ENCODE data around the gene CUL9. TPM values are rescaled to one million over a fixed set of nuclear protein-coding genes. Genes with fewer than 3 reads are reported as not detected.
"Not testable (repeated sequence)": the region's sequence is repeated elsewhere in the genome, so short reads cannot be mapped to it uniquely, and the experiment has no call there.

CUL9 gene
- 10 to 100 TPM in 10 of 12 donors, 1 to 10 TPM in 1, not detected in 1; 6.9 to 40.8 (median 14.7) TPM for polyA plus RNA-seq (ENCODE audit: insufficient read length in 12 of 12)
- long read RNA-seq, donor 1, partial matches to known transcripts = 242 of 657 reads
- long read RNA-seq, donor 1, other reads (novel, unspliced or antisense) = 414 of 657 reads
- long read RNA-seq, donor 2 = 0 reads
- long read RNA-seq, donor 3, partial matches to known transcripts = 0 of 1 reads
- long read RNA-seq, donor 3, other reads (novel, unspliced or antisense) = 0 of 1 reads
- long read RNA-seq, donor 4 = 0 reads
- long read RNA-seq, donor 5, partial matches to known transcripts = 61 of 174 reads
- long read RNA-seq, donor 5, other reads (novel, unspliced or antisense) = 113 of 174 reads
- long read RNA-seq, donor 6, partial matches to known transcripts = 0 of 1 reads
- long read RNA-seq, donor 6, other reads (novel, unspliced or antisense) = 0 of 1 reads
- long read RNA-seq, donor 7 = 0 reads
- long read RNA-seq, donor 8, partial matches to known transcripts = 31 of 86 reads
- long read RNA-seq, donor 8, other reads (novel, unspliced or antisense) = 54 of 86 reads
- long read RNA-seq, donor 9 = 0 reads
- long read RNA-seq, donor 10 = 0 reads
- long read RNA-seq, donor 11 = 0 reads

DNA sequence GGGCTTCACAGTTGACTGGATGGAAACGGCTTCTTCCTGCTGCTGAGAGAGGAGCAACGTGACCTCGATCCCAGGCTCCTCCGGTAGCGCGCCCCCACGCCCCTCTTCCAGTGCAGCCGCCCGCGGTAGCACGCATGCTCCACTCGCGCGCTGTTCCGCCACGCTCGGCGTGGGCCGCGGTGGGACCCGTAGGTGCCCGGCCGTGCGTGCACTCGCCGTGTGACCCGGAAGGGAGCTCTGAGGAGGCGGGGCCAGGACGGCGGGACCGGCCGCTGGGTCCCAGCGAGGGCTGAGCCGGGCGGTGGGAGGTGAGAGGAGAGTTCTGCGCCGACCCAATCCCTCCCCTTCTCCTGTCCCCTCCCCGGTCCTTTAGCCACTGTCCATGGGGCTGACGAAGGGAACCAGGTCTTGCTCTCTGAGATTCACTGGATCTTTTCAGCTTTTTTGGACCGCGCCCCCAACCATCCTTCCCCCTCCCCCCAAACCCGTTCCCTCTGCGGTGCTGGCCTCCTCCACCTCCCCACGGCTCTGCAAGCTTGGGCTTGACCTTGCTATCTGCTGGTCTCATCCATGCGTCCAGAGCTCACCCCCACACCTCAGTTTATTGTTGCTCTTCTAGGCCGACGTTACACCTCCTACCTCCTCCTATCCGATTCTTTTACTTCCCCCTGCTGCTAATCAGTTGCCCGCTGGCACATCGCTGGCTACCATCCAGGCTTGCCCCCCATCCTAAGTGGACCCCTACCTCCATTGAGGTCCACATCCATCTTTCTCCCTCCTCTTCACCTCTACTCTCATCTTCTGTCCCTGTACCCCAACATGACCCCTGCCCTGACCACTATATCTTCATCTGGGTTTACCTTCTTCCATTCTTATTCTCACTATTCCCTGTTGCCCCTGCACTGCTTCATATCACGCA is at the start of gene CUL9:
TSS of gene CUL9 (plus strand) at position 255 of the 919 bp plus-strand sequence. CDS start 2,115 bp downstream, outside the sequence.
- DNase-seq = peak; percentile 83

DNA sequence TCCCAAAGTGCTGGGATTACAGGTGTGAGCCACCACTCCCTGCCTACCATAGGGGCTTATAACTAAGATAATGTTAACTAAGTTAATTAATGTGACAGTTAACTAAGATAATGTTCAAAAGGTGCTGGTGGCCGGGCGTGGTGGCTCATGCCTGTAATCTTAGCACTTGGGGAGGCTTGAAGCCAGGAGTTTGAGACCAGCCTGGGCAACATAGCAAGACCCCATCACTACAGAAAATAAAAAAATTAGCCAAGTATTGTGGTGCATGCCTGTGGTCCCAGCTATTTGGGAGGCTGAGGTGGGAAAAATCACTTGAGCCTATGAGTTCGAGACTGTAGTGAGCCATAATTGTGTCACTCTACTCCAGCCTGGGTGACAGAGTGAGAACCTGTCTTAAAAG is 43.7 kb upstream of the CUL9 start:
- DNase-seq = no peak

- DNase-seq = not testable (repeated sequence)
Measured at GRCh38 chr6:43139973-43140372, 42.0 kb upstream of the CUL9 start.

- no peak for DNase-seq
Measured at GRCh38 chr6:43141644-43142043, 40.4 kb upstream of the CUL9 start.

DNA sequence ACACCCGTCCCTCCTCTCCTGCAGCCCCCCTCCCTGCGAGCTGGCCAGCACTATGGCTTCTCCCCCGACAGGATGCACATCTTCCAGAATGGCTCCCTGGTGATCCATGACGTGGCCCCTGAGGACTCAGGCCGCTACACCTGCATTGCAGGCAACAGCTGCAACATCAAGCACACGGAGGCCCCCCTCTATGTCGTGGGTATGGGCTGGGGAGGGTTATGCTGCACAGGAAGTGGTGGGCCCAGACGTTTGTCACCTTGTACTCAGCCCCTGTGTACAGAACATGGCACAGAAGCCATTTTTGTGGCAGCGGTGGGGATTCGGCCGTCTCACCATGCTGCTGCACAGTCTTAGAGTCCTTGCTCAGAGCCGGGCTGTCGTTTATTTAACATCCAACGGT is 39.9 kb upstream of the CUL9 start:
- no peak for DNase-seq

DNA sequence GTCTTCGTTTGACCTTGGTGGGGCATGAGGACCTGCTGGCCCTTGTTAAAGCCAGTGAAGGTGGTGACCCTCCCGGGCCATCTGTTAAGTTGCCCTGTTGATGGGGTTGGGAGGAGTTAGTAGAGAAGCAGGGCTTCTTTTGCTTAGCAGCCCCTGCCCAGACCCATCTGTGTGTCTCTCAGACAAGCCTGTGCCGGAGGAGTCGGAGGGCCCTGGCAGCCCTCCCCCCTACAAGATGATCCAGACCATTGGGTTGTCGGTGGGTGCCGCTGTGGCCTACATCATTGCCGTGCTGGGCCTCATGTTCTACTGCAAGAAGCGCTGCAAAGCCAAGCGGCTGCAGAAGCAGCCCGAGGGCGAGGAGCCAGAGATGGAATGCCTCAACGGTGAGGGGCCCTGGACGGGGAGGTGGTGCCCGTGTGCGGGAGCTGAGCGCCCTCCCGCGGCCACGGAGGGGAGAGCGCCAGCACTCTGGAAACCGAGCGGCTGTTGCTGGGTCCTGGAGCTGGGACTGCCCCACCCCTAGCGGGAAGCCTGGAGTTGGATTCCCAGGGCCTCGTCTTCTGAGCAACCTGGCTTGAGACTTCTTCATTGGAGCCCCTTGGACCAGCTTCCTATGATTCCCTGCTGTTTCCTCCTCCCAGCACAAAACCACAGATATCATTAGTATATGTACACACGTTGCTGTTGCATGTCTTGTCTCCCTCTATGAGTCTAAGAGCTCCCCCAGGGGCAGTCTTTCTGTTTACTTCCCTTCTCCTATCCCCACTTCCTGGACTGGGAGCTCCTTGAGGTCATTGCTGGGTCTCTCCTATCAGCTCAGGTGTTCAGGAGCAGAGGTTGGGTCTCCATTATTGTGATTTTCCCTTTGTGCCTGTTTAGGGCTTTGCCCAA is 38.5 kb upstream of the CUL9 start:
- DNase-seq = peak; percentile 96

GRCh38 chr6:43144879-43145278 is 37.1 kb upstream of the CUL9 start:
- DNase-seq = no peak

- DNase-seq = no peak
Measured at GRCh38 chr6:43146261-43146660, 35.7 kb upstream of the CUL9 start.

- DNase-seq = no peak
Measured at GRCh38 chr6:43146709-43147688, 35.0 kb upstream of the CUL9 start.

GRCh38 chr6:43147691-43148477 is 34.1 kb upstream of the CUL9 start:
- DNase-seq = no peak

DNA sequence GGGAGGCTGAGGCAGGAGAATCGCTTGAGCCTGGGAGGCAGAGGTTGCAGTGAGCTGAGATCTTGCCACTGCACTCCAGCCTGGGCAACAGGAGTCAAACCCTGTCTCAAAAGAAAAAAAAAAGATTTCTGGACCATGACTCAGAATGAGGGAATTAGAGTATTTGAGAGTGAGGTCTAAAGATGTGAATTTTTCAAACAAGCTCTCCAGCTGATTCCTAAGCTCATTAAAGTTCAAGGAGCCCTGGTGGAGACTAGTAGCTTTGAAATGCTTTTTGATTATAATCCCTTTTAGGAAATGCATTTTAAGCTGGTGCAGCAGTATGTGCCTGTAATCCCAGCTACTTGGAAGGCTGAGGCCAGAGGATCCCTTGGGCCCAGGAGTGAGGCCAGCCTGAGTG is 32.7 kb upstream of the CUL9 start:
- DNase-seq = no peak

- no peak for DNase-seq
Measured at GRCh38 chr6:43150051-43150751, 31.8 kb upstream of the CUL9 start.

- no peak for DNase-seq
Measured at GRCh38 chr6:43159599-43159998, 22.4 kb upstream of the CUL9 start.

DNA sequence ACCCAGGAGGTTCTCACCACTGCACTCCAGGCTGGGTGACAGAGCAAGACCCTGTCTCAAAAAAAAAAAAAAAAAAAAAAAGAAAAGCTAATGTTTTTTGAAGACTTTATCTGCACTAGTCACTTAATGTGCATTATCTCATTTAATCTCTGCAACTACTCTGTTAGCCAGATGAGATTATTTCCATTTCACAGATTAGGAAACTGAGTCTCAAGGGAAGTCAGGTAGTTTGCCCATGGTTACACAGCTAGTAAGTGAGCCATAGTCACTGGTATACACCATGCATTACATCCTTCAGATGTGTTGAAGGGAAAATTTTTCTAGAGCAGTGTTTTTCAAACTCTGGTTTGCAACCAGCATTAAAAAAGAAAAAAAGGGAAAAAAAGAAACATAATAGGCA is 18.1 kb upstream of the CUL9 start:
- DNase-seq = no peak

DNA sequence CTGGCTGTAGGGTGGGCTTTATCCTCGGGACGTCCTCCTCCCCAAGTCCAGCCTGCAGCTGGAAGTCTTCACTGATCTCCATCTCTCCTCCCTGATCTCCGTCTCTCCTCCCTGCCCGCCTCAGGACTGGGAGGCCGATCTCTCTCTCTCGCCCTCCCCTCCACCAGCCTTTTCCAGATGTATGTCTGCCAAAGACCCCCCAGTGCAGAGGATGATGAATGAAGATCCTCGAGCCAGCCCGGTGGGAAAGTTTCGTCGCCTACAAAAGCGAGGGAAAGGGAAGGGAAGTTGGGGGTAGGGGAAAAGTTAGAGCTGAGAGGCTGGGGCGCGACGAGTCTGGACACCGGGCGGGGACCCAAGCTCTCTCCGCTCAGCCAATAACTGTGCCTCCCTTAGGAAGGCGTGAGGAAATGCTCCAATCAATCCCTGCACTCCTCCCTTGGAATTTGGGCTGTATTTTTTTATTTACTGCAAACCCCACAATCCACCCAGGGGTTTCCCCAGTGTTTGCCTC is 11.5 kb upstream of the CUL9 start:
- DNase-seq = peak; percentile 93

DNA sequence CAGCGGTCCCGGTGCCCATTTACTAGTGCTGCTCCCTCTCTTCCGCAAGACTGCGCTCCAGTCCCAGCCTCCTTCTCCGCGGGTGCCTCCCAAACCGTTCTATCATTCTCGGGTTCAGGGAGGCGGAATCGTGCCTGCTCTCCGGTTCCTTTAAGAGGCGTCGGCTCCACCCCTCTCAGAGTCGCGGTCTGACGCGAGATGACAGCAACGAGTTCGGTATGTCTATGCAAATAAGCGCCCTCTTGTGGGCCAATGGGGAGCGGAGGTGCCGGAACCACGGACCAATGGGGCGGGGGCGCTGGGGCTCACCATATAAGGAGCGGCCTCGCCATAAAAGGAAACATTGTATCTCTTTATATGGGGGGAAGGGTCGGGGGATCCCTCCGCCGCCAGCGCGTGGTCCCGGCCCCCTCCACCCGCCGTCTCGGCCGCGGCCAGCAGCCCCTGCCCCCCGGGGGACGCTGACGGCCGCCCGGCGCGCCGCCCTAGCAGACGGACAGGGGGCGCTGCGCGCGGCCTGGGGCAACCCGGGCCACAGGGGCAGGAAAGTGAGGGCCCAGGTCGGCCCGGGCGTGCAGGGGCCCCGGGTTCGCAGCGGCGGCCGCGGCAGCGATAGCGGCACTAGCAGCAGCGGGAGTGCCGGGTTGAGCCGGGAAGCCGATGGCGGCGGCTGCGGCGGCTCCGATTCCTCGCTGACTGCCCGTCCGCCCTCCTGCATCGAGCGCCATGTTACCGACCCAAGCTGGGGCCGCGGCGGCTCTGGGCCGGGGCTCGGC is 10.9 kb upstream of the CUL9 start, which contains the start of gene SRF:
TSS of gene SRF (plus strand) at position 339 of the 776 bp plus-strand sequence. CDS start at position 727, 388 bp downstream.
- peak; percentile 100 for DNase-seq

- no peak for DNase-seq
Measured at GRCh38 chr6:43171707-43172103, 10.3 kb upstream of the CUL9 start.

Data from muscle of arm (tissue), 14 donors.